GM06990 (cell line): ENCODE measurements around the gene UNG.

ENCODE experiments used
- DNase-seq: peaks from one replicate; pipeline ENCODE4 v3.0.0-alpha.2; 2011; ENCODE audit not compliant: insufficient read length; ENCODE audit errors: extremely low read depth
- H3K27me3 ChIP-seq: replicated peaks from 2 replicates; pipeline ENCODE4 v1.6.0; 2011; ENCODE audit warnings: low read length; ENCODE audit not compliant: control insufficient read depth, insufficient read depth
- H3K36me3 ChIP-seq: 2 replicates; pipeline ENCODE4 v1.5.1; 2011; ENCODE audit warnings: low read length; ENCODE audit not compliant: control insufficient read depth, insufficient read depth
- H3K4me3 ChIP-seq: replicated peaks from 2 replicates; pipeline ENCODE4 v1.5.1; 2011; ENCODE audit warnings: low read depth, mild to moderate bottlenecking, control low read depth, low read length
- CTCF ChIP-seq: IDR thresholded peaks from 2 replicates; pipeline ENCODE4 v1.5.1; 2011; ENCODE audit warnings: low read length, control low read depth, mild to moderate bottlenecking, inconsistent platforms; ENCODE audit not compliant: insufficient read depth, poor library complexity, severe bottlenecking

UNG gene

GRCh38 chr12:109085590-109085989, 11.8 kb upstream of the UNG start:
- Histone ChIP-seq H3K36me3 (peaks cover 15% of the 10 kb centered on the region), H3K27me3 (no peaks in the 10 kb centered on the region), H3K4me3 (no peak overlapping the region)
- no peak for DNase-seq
- TF ChIP-seq CTCF: no peak

DNA sequence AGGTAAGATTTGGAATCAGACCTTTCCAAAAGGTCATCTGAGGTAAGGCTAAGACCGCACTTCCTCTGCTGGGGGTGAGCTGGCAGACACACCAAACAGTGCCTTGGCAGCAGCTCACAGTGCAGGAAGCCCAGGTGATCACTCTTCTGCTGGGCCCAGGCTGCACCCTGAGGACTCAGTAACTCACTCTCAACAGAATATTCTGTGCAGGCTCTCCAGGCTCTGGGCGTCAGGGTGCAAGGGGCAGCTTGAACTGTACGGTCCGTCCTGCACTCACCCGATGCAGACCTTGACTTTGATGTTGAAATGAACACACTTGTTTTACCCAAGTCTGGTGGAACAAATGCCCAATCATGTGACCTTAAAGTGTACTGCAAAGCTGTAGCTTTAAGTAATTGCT, 10.1 kb upstream of the UNG start:
- no peak for TF ChIP-seq CTCF

DNA sequence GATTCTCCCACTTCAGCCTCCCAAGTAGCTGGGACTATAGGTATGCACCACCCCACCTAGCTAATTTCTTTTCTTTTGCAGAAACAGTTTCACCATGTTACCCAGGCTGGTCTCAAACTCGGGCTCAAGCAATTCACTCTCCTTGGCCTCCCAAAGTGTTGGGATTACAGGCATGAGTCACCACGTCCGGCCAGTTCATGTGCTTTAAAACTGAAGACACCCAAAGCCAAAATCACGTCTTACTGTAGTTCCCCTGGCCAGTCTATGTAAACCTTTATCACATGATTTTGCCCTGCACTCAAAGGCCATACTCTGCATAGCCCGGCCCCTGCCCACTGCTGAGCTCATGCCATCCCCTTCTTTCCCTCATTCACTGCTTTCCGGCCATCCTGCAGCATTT, 8.6 kb upstream of the UNG start:
- Histone ChIP-seq H3K4me3 (no peak overlapping the region), H3K27me3 (no peaks in the 10 kb centered on the region), H3K36me3 (peaks cover 15% of the 10 kb centered on the region)
- no peak for DNase-seq
- TF ChIP-seq CTCF: no peak

More for the DNA sequence above, 10.1 kb upstream of the UNG start:
- H3K27me3 ChIP-seq: no peaks in the 10 kb centered on the region
- no peak for DNase-seq
- H3K4me3 ChIP-seq: no peak overlapping the region
- H3K36me3 ChIP-seq: peaks cover 15% of the 10 kb centered on the region

DNA sequence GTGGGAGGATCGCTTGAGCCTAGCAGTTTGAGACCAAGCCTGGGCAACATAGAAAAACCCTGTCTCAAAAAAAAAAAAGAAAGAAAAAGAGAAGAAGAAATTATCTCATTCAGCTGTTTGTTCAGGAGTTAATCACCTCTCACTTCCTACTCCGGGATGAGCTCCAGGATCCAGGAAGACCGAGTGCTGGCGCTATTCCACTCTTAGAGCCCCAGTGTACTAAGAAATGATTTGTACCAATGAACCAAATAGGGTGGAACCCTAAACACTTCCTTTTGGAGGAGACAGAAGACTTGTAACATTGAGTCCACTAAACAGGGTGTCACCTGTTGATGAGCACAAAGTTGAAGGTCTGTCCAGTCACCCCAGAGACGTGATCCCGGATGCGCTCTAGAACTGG, 7.7 kb upstream of the UNG start:
- TF ChIP-seq CTCF: no peak
- Histone ChIP-seq H3K36me3 (peaks cover 15% of the 10 kb centered on the region), H3K4me3 (no peak overlapping the region), H3K27me3 (no peaks in the 10 kb centered on the region)
- no peak for DNase-seq

DNA sequence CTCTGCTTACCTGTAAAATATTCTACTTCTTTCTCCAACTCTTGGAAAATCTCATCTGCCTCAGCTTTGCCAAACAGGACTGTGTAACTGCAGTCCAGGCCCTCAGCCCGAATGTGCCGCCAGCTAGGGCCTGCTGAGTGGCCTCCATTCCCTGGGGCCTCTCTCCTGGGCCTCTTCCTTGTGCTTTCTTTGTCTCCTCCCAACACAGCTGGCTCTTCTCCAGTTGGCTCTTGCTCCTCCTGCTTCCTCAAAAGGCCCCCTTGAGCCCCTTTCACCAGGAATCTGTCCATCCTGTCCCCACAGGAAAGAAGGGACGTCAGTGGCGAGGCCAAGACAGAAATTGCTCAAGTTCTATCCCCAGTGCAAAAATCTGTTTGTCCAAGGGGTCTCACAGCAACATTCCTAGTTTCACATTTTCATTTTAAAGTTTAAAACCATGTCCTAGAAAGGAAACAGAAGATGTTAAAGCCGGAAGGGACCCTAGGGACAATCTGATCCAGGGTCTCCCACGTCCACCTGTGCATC, 4.8 kb upstream of the UNG start:
- DNase-seq: no peak
- Histone ChIP-seq H3K4me3 (peak overlapping the region; percentile 68), H3K27me3 (no peaks in the 10 kb centered on the region)

More for the DNA sequence above, 4.8 kb upstream of the UNG start:
- peaks cover 7% of the 10 kb centered on the region for H3K36me3 ChIP-seq
- TF ChIP-seq CTCF: no peak
